Measurements from ENCODE around the gene CEP164.
"Not testable (repeated sequence)": the region's sequence is repeated elsewhere in the genome, so short reads cannot be mapped to it uniquely, and the experiment has no call there.

CEP164 gene

DNA sequence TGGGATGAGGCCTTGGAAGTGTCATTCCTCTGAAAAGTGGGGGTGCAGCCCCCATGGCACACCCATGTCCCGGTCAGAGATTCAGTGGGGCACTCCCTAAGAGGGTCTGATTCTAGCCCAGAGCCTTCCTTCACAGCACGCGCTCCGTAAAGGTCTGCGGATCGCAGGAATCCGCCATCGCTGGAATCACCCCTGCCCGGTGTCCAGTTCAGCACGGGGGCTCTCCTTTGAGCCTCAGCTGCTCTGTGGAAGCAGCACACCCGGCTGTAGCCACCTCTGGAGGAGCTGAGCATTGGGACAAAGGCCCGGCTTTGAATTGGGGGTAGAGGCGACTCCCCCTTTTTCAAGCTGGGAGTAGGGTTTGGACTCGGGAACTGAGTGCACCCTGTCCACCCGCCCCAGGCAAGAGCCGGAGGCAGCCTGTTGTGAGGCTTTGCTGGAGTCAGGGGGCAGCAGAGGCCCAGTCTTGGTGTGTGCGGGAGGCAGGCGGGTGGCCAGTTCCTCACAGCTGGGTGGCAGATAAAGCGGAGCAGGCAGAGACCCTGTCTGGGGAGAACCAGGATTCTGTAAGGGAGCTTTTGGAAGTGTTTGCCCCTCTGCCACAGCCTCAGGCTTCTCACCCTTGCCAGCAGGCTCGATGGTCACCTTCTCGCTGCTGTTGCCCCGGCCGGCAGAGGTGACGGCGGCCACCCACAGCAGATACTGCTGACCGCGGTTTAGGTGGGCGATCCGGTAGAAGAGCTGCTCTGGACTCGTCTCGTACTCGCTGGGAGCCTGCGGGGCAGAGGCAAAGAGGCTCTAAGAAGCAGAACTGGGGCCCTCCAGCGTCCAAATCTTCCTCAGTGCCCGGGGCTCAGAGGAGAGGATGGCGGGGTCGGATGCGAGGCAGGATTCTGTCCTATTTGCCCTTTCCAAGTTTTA is 115.9 kb downstream of the CEP164 start:
- DNase-seq, result peak in 1 of 2 experiments; percentile 29

DNA sequence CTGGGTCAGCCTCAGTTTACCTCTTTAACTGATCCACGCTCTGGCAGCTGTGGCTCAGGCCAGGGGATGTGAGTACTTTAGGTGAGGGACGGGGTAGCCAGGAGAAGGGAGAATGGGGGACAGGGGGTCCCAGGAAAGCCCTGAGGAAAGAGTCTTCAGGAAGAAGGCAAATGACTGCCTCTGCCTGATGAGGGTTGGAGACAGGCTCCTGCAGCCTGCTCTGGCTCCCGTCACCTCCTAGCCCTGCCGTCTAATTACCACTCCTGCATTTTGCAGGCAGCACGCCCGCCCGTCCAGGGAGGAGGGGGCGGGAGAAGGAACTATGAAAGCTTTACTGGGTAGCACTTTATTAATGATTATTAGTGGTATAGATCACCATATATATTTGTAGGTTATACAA is 116.6 kb downstream of the CEP164 start:
- no peak for DNase-seq

DNA sequence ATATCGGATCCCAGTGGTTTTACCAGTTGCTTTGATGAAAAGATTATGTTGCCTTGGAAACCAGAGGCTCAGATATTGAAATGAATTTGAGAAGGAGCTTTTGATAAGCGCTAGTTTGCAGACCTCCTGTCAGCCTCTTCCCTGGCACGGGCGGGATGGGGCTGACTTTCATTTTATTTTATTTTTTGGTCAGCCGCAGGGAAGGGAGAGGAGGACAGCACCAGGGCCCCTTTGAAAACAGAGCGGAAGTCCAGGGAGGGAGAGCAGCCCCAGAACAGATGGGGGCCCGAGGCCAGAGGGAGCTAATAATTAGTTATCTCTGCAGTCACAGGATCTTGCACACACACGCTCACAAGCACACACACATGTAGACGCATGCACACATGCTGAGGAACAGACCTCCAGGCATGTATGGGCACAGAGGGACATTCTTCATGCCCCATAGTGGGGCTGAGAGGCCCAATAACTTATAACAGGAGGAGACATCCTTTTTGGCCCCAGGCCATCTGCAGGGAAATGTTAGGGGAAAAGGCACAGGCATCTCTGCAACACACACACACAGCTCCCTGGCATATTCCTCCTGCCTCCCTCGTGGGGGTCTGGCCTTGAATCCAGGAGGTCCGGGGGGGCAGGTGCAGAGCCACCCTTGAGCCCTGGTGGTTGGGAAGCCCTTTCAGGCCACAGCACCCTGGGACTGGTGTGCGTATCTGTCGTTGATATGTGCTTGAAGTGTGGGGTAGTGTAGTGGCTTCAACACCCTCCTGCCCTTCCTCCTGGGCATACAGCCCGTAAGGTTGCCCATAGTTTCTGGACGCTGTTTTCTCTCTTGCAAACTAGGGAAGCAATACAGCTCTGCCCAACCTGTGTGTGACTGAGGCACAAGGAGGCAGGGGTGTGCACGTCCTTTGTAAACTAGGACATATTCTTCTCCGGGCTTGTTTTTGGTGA is 117.3 kb downstream of the CEP164 start:
- no peak for DNase-seq

DNA sequence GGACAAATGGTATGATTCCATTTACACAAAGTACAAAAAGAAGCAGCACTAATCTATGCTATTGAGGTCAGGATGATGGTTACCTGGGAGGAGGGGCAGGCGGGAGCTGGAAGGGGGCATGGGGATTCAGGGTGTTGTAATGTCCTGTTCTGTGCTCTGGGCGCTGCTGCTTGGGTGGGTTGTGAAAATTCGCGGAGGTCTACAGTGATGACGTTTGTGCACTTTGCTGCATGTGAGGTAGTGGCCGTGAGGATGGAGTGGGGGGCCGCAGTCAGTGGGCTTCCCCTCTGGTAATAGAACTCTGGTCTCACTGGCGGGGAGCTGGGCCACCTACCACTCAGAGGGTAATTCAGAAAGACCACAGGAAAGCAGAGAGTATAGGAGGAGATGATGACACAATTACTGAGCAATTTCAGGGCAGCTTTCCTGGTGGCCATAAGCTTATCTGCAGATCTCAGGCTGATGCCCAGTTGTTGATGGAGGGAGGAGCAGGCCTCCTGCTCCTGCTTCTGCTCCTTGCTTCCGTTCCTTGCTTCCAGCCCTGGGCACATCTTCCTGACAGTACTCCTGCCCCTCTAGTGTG is 121.5 kb downstream of the CEP164 start:
- no peak for DNase-seq

DNA sequence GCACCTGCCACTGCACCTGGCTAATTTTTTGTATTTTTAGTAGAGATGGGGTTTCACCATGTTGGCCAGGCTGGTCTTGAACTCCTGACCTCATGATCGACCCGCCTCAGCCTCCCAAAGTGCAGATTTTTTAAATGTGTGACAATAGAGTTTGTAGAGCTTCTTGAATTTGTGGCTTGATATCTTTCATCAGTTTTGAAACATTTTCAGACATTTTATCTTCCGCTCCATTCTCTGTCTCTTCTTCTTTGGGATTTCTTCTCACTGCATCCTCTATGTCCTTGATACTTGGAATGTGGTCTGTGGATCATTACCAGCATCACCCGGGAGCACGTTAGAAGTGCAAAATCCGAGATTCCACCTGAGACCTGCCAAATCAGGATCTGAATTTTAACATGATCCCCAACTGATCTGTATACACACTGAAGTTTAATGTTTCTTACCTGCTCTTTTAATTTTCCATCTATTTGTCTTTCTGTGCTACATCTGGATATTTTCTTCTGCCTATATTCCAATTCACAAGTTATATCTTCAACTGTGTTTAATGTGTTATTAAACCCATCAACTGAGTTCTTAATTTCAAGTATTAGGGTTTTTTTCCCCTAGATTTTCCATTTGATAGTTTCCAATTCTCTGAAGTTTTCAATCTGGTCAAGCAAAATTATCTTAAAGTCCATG is 126.4 kb downstream of the CEP164 start:
- no peak for DNase-seq

DNA sequence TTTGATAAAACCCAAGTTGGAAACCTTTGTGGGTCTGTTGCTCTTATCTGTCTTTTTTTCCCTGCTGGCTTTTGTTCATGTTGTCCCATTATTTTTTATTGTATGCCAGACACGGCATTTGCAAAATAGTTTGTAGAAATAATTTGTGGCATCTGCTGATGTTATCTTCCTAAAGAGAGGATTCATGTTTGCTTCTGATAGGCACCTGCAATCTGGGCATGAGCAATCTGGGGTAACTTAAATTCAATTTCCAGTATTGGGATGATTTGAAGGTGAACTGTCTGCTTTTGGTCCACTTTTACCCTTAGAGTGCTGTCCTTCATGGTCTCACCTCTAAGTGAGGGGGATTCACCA is 126.9 kb downstream of the CEP164 start:
- no peak for DNase-seq

DNA sequence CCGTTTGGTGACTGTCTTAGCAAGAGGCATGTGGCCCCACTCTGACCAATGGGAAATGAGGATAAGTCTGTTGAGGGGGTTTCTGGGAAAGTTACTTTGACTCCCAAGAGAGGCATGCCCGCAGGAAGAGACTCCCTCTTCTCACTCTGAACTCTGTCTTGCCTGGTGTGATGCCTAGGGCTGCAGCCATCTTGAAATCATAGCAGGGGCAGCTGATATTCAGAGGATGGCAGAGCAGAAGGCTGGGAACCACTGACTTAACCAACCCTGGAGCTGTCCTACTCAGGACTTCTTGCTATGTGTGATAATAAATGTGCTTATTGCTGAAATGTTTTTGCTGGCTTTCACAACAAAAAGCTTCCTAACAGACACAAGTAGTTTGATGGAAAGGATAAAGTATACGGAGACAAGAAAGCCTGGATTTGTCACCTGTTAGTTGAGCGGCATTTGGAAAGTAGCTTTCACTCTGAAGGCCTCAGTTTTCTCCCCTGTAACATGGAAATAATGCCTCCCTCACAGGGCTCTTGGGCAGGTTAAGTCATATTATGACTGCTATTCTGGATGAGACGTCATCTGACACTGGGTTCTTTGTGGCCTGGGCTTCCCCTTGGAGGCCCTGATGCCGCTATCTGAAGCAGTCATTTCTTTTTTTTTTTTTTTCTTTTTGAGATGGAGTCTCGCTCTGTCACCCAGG is 128.5 kb downstream of the CEP164 start:
- no peak for DNase-seq

DNA sequence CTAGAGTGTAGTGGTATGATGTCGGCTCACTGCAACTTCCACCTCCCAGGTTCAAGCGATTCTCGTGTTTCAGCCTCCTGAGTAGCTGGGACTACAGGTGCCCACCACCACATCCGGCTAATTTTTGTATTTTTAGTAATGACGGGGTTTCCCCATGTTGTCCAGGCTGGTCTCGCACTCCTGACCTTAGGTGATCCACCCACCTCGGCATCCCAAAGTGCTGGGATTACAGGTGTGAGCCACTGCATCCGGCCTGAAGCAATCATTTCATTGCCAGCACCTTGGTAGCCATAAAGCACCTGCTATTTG is 129.0 kb downstream of the CEP164 start:
- DNase-seq, result not testable (repeated sequence)

DNA sequence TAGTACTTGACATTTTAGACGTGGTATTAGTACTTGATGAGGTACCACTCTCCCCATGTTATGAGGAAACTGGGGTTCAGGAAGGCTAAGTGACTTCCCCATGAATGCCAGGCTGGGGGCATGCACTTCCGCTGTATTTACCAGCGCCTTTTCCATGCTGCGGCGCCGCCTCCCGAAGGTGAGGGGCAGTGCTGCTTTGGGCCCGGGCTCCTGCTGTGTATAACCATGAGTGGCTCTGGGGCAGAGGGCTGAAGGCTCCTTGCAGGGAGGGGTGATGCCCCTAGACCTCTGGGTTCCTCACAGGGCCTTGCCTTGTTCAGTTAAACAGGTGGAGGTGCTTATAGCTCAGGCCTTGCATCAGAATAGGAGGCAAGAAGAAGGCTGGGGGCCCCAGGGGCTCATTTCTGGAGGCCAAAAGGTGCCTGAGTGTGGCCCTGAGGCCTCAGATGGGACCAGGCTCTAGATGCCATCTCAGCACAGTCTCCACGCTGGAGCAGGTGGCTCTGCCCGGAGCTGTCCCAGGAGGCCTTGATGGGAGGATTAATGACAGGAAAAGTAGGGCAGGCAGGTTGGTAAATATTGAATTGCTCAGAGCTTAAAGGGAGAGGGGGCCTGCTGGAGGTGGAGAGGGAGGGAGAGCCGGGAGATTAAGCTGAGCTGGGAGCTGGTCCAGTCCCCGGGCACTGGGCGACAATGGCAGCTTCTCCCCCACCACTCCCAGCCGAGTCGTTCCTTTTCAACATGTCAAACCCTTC is 129.6 kb downstream of the CEP164 start:
- peak in 1 of 2 experiments; percentile 69 for DNase-seq

DNA sequence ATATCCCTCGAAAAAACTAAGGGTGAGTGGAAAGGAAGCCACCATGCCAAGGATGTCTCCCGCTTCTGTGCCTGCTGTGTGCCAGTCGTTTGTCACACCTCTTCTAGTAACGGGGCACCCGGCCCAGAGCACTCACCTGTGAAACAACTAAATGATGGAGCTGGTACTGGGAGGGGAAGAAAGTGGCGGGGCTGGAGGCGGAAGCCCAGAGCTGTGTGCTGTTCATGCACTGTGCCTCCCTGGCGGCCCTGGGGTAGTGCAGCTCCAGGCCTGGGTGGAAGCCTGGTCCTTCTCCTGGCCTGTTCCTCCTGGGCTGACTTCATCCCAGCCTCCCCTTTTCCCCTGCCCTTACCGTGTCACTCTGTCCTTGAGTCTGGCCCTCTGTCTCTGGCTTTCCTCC is 130.2 kb downstream of the CEP164 start:
- no peak for DNase-seq

DNA sequence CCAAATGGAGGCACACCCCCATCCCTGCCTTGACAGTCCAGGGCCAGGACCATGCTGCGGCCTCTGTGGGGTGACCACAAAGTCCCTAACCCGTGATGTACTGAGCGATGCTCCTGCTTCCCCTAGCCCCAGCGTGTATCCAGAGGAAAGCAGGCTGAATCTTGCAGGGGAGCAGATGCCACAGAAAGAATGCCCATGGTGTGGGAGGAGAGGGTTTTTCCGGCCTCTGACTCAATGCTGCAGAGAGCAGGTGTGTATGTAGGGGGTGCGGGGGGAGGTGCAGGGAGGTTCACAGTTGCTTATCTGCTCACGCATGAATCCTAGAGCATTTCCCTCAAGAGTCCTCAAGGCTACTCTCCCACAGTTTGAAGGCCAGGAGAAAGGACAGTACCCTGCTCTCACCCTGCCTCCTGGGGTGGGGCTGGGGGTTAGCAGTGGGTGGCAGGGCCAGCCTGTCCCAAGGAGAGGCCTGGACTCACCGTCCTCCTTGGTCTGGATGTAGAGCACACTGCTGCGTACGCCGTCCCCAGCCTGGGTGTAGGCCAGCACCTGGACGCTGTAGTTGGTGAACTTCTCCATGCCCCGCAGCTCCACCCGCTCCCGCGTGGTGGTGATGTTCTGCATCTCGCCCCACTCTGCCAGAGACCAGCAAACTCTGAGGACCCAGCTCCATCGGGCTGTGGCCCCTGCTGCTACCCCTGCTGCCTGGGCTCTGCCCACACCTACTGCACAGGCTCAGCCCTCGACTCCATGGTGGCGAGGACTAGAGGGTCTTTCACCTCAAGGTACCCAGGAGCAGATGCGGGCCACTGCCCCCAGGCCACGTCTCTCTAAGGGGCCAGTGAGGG is 130.8 kb downstream of the CEP164 start:
- DNase-seq, result no peak

DNA sequence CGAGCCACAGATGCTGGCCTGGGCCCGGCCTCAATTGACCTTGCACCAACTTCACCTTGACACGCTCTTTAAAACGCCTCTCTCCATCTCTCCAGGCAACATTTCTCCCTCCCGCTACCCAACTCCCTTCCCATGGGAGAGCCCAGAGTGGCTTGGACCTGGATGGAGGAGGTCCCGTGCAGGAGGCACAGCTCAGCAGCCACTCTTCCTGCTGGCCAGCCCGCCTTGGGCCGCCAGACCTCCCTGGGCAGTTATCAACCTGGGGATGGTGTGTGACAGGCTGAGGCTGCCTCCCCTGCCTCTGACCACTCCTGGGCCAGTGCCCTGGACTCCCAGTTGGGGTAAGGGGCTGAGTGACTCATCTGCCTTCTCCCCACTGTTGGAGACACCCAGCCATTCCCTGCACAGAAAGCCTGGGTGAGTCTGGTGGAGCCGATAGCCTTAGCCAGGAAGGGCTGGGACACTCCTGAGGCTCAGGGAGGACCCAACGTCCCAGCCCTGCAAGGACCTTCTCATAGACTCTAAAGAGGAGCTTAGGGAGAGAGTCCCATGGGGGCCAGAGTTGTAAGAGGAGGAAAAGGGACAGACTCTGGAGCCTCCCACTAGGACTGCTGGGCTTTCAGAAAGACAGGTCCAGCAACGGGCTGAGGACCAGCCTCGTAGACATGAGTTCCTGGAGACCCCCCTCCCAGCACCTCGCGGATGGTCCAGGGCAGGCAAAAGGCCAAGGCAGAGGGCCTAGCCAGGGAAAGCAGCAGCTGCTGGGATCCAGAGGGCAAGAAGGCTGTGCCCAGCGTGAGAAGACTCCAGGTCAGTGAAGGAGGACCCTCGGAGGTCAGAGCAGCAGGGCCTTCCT is 131.7 kb downstream of the CEP164 start:
- DNase-seq, result no peak

DNA sequence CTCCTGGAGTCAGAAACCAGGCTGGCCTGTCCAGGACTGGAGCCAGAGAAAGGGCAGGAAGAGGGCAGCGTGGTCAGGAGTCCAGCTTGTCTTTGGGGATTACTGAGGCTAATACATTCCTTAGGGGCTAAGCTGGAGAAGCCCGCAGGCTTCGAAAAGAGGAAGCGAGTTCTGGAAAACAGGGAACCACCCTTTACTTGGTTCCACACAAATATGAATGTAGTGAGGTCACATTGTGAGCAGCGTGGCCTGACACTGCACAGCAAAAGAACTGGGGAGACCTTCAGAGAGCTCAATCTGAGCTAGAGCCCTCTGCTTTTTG is 132.3 kb downstream of the CEP164 start:
- DNase-seq, result no peak

DNA sequence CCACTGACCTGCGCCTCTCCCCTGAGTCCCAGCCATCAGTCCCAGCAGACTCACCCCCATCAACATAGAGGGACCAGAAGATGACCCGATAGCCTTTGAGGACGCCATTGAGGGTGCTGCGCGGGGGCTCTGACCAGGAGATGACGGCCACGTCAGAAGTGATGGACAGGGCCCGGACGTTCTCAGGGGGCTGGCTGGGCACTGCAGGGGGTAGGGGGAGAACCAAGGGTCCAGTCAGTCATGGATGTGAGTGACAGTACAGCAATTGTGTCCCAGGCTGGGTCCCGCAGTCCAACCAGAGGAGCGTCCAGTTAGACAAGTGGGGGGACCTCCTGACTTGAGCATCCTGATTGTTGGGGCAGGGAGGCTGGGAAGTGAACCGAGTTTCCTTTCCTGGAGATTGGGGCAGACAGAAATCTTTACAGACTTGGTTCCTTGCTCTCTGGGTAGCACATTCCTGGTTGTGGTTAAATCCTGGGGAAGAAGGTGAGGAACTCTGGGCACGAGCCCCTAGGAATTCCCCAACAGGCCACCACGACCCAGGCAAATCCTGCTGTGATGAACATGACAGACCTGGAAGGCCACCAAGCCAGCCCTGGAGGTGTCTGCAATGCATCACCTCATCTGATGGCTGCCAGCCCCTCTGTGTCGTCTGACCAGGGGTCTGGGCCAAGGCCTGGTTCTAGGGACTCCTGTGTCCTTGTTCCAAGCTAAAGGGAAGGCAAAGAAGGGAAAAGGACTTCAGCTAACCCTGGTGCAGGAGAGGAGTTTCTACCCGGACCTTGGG is 133.9 kb downstream of the CEP164 start:
- no peak for DNase-seq

DNA sequence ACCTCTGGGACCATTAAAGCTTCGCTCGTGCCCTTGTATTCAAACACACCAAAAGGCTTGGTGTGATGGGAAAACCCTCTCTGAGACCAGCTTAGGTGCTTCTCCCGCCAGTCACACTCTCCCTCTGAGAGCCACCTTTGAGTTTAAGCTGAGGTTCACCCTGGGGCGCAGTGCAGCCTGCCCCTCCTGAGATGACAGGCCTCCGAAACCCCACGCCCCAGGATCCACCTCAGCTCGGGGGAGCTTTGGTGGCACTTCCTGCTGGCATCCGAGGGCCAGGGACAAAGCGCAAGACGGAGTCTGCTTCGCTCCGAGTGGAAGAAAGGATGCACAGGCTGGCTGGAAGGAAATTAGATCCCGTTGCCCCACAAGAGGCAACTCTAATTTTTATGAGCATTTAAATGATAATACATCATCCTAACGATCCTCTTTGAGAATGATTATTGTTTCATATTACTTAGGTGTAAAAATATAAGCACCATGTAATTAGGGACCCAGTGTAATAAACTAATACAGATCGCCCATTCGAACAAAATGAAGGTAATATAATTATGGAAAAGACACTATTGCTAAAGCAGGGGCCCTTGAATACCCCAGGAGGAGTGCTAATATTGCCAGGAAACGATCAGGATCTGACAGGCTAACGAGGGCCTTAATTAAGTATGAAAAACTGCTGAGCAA is 134.7 kb downstream of the CEP164 start:
- no peak for DNase-seq

DNA sequence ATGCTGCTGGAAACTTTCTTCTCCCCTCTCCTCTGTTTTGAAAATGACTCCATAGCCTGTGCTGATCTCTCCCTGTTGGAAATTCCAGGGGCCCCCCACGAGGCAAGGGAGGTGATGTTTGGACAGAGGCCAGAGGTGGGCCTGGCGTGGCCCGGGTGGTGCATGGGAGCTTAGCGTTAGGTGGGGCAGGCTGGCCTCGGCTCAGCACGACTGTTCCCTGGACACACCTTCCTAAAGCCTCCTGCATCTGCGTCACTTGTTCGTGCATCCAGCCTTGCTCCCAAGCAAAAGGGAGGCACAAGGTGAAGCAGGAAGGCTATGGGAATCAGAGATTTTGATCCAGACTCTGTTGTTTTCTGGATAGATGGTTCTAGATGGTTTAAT is 135.2 kb downstream of the CEP164 start:
- DNase-seq, result no peak

All from NCI-H1930 (cell line).